Measurements from ENCODE around the gene EID3. TPM values are rescaled to one million over a fixed set of nuclear protein-coding genes. Genes with fewer than 3 reads are reported as not detected.
A peak's percentile ranks its signal among the peaks of the same experiment; 100 is the strongest.

The EID3 gene
- polyA plus RNA-seq, 2 of the 4 experiments (the other 2 are of a cell fraction), result 6.8 to 12.2 TPM

DNA sequence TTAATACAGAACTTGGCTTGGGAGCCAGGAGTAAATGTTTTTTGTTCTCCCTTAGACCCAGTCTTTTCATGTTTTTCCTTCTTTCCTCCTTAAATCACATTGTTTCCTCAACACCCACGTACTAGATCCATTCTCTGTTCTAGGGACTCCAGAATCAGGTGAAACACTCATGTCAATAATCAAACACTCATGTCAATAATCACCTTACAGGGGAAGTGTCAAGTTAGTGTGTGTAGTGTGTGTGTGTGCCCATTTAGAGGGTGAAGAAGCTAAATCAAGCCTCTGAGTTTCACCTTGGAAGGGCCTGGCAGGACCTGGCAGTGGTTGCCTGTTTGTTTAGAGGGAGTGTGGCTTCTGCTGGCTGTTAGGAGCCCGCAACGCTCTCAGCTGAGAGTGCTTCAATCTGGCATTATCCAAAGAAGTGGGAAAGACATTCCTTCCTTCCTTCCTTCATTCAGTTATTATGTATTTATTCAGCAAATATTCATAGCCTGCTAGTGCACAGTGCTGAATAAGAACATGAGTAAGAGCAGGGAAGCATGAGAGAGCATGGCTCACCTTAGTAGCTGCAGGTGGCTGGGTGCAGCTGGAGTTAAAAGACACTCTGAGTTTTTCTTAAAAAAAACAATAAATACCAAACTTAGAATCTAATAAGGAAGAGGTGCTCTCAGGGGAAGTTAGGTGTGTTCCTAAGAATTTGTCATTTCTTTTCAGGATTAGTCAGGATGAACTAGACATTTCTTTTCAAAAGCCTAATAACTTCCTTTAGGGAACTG is 17.6 kb upstream of the EID3 start (continued):
- TF ChIP-seq RFX5 (IDR thresholded peaks at IDR 0.05) (no peak), GATA3 (IDR thresholded peaks at IDR 0.05; ENCODE audit: borderline replicate concordance) (no peak), HOXA7 (CRISPR knock-in tag; IDR thresholded peaks at IDR 0.05) (peak; percentile 78), ZNF302 (CRISPR knock-in tag; IDR thresholded peaks at IDR 0.05) (peak; percentile 14; the same call in 1 of the 2 replicates), FOXS1 (CRISPR knock-in tag; IDR thresholded peaks at IDR 0.05) (peak; percentile 4; the same call in 1 of the 2 replicates), PHF8 (IDR thresholded peaks at IDR 0.05; ENCODE audit: borderline replicate concordance, low read depth) (no peak), JUN (IDR thresholded peaks at IDR 0.05) (no peak), MAZ (IDR thresholded peaks at IDR 0.05; ENCODE audit: borderline replicate concordance, low read depth, low read length) (no peak), KDM5A (IDR thresholded peaks at IDR 0.05) (no peak), TP53 (CRISPR knock-in tag; IDR thresholded peaks at IDR 0.05) (peak; percentile 78), SREBF2 (IDR thresholded peaks at IDR 0.05) (no peak), CEBPB (IDR thresholded peaks at IDR 0.05) (no peak; a peak in 1 of 4 replicates), RNF2 (IDR thresholded peaks at IDR 0.05; ENCODE audit: borderline replicate concordance, low read depth) (no peak), JUNB (IDR thresholded peaks at IDR 0.05) (no peak), RAD21 (conservative IDR thresholded peaks at IDR 0.05 in 1 of 2, IDR thresholded peaks at IDR 0.05 in 1 of 2) (no peak), KDM1A (IDR thresholded peaks at IDR 0.05; ENCODE audit: low read depth) (no peak), CBX2 (IDR thresholded peaks at IDR 0.05; ENCODE audit: borderline replicate concordance, low read depth) (no peak), NR3C1 (IDR thresholded peaks at IDR 0.05) (no peak), ZSCAN20 (CRISPR knock-in tag; IDR thresholded peaks at IDR 0.05) (no peak; the same call in 1 of the 2 replicates), POLR2AphosphoS2 (conservative IDR thresholded peaks at IDR 0.05; ENCODE audit: low read length) (no peak), HOXB13 (CRISPR knock-in tag; IDR thresholded peaks at IDR 0.05; ENCODE audit: low read depth) (peak; percentile 70; the same call in 1 of the 2 replicates), CHD2 (IDR thresholded peaks at IDR 0.05; ENCODE audit: low read length, partially characterized antibody) (no peak), CBX8 (IDR thresholded peaks at IDR 0.05) (no peak), ZFP36 (IDR thresholded peaks at IDR 0.05; ENCODE audit: borderline replicate concordance, partially characterized antibody) (no peak), MYC (IDR thresholded peaks at IDR 0.05; ENCODE audit: borderline replicate concordance, low read length) (no peak), HDAC2 (IDR thresholded peaks at IDR 0.05) (no peak)
- TF ChIP-seq, protein P1, sequence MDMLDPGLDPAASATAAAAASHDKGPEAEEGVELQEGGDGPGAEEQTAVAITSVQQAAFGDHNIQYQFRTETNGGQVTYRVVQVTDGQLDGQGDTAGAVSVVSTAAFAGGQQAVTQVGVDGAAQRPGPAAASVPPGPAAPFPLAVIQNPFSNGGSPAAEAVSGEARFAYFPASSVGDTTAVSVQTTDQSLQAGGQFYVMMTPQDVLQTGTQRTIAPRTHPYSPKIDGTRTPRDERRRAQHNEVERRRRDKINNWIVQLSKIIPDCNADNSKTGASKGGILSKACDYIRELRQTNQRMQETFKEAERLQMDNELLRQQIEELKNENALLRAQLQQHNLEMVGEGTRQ (IDR thresholded peaks at IDR 0.05), result no peak
- TF ChIP-seq, protein P2, sequence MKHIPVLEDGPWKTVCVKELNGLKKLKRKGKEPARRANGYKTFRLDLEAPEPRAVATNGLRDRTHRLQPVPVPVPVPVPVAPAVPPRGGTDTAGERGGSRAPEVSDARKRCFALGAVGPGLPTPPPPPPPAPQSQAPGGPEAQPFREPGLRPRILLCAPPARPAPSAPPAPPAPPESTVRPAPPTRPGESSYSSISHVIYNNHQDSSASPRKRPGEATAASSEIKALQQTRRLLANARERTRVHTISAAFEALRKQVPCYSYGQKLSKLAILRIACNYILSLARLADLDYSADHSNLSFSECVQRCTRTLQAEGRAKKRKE (CRISPR knock-in tag; IDR thresholded peaks at IDR 0.05; ENCODE audit: low read depth), result no peak
- TF ChIP-seq, protein P3, sequence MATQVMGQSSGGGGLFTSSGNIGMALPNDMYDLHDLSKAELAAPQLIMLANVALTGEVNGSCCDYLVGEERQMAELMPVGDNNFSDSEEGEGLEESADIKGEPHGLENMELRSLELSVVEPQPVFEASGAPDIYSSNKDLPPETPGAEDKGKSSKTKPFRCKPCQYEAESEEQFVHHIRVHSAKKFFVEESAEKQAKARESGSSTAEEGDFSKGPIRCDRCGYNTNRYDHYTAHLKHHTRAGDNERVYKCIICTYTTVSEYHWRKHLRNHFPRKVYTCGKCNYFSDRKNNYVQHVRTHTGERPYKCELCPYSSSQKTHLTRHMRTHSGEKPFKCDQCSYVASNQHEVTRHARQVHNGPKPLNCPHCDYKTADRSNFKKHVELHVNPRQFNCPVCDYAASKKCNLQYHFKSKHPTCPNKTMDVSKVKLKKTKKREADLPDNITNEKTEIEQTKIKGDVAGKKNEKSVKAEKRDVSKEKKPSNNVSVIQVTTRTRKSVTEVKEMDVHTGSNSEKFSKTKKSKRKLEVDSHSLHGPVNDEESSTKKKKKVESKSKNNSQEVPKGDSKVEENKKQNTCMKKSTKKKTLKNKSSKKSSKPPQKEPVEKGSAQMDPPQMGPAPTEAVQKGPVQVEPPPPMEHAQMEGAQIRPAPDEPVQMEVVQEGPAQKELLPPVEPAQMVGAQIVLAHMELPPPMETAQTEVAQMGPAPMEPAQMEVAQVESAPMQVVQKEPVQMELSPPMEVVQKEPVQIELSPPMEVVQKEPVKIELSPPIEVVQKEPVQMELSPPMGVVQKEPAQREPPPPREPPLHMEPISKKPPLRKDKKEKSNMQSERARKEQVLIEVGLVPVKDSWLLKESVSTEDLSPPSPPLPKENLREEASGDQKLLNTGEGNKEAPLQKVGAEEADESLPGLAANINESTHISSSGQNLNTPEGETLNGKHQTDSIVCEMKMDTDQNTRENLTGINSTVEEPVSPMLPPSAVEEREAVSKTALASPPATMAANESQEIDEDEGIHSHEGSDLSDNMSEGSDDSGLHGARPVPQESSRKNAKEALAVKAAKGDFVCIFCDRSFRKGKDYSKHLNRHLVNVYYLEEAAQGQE (IDR thresholded peaks at IDR 0.05), result no peak
- TF ChIP-seq, protein P4, sequence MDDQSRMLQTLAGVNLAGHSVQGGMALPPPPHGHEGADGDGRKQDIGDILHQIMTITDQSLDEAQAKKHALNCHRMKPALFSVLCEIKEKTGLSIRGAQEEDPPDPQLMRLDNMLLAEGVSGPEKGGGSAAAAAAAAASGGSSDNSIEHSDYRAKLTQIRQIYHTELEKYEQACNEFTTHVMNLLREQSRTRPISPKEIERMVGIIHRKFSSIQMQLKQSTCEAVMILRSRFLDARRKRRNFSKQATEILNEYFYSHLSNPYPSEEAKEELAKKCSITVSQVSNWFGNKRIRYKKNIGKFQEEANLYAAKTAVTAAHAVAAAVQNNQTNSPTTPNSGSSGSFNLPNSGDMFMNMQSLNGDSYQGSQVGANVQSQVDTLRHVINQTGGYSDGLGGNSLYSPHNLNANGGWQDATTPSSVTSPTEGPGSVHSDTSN (IDR thresholded peaks at IDR 0.05), result no peak
